DND-41 (cell line): ENCODE measurements around the gene FMOD.

Source experiments
- ATAC-seq: fragments of 200-7000 bp; cut with Tn5 transposase; 3 replicates; pipeline ENCODE4 v1.9.1; 2021; ENCODE audit warnings: low read depth; ENCODE audit not compliant: insufficient read depth
- DNase-seq: peaks from one replicate; pipeline ENCODE4 v3.0.0-alpha.2; 2020
- H2AFZ ChIP-seq: 2 replicates; pipeline ENCODE4 v1.6.0; 2012; ENCODE audit warnings: low read depth, low read length
- H3K27ac ChIP-seq: 2 replicates; pipeline ENCODE4 v1.5.1; 2012; ENCODE audit warnings: low read length, inconsistent platforms
- H3K27me3 ChIP-seq: fragments of 200-600 bp; sonication (generic); 2 replicates; pipeline ENCODE4 v1.6.0; 2012; ENCODE audit warnings: low read length, mild to moderate bottlenecking, inconsistent platforms; ENCODE audit not compliant: insufficient read depth, poor library complexity
- H3K36me3 ChIP-seq: 2 replicates; pipeline ENCODE4 v1.5.1; 2012; ENCODE audit warnings: low read length, inconsistent platforms; ENCODE audit not compliant: insufficient read depth
- H3K4me1 ChIP-seq: 2 replicates; pipeline ENCODE4 v1.5.1; 2012; ENCODE audit warnings: mild to moderate bottlenecking, low read length; ENCODE audit not compliant: insufficient read depth
- H3K4me2 ChIP-seq: 2 replicates; pipeline ENCODE4 v1.6.0; 2012; ENCODE audit warnings: mild to moderate bottlenecking, moderate library complexity, low read length, inconsistent platforms; ENCODE audit not compliant: insufficient read depth
- H3K4me3 ChIP-seq, 2 experiments: fragments of 200-600 bp in 1 of 2; shearing (Covaris generic) in 1 of 2; 2 replicates each; pipeline ENCODE4 v1.5.1; 2012 to 2016; ENCODE audit warnings: inconsistent platforms in 2 of 2, low read length in 2 of 2, mild to moderate bottlenecking in 2 of 2, low read depth in 1 of 2, moderate library complexity in 1 of 2
- H3K79me2 ChIP-seq: 2 replicates; pipeline ENCODE4 v1.6.0; 2012; ENCODE audit warnings: low read length, inconsistent platforms; ENCODE audit not compliant: insufficient read depth
- H3K9ac ChIP-seq: 2 replicates; pipeline ENCODE4 v1.6.0; 2012; ENCODE audit warnings: low read depth, mild to moderate bottlenecking, inconsistent platforms, low read length, moderate library complexity
- H3K9me3 ChIP-seq: 2 replicates; pipeline ENCODE4 v1.5.1; 2012; ENCODE audit warnings: low read length, moderate library complexity, mild to moderate bottlenecking, inconsistent platforms; ENCODE audit not compliant: insufficient read depth, severe bottlenecking
- H4K20me1 ChIP-seq: 2 replicates; pipeline ENCODE4 v1.6.0; 2012; ENCODE audit warnings: low read length; ENCODE audit not compliant: insufficient read depth
- EZH2 ChIP-seq: IDR thresholded peaks from 3 replicates; pipeline ENCODE4 v1.6.1; 2012; ENCODE audit warnings: borderline replicate concordance, low read depth, mild to moderate bottlenecking, moderate library complexity, low read length, inconsistent platforms; ENCODE audit not compliant: severe bottlenecking
- TF ChIP-seq, protein P1 (sequence below): IDR thresholded peaks from 2 replicates; pipeline ENCODE4 v1.5.1; 2012; ENCODE audit warnings: borderline replicate concordance, low read length, moderate library complexity, mild to moderate bottlenecking; ENCODE audit not compliant: poor library complexity, severe bottlenecking; ENCODE audit errors: extremely low read depth

FMOD gene

DNA sequence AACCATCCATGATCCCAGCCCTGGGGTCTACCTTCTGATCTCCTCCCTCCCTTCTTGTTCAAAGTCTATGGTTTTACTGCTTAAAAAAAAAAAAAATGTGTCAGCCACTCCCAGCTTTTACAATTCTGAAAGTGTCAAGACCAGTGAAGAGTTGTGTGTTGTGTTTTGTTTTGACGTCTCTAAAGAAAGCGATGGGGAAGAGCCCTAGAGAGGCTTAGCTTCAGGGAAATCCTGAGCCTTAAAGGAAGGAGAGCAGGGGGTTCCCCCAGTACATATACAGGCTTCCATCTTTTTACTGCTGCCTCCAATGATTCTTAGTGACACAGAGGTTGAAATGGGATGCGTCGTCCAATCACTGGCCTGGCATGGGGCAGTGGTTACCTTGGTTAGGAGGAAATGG, 13.9 kb upstream of the FMOD start:
- Histone ChIP-seq H3K27me3 (peaks cover 31% of the 10 kb centered on the region), H3K27ac (no peak overlapping the region)

GRCh38 chr1:203364094-203364801, 13.3 kb upstream of the FMOD start:
- no peak for TF ChIP-seq EZH2
- TF ChIP-seq, protein P1, sequence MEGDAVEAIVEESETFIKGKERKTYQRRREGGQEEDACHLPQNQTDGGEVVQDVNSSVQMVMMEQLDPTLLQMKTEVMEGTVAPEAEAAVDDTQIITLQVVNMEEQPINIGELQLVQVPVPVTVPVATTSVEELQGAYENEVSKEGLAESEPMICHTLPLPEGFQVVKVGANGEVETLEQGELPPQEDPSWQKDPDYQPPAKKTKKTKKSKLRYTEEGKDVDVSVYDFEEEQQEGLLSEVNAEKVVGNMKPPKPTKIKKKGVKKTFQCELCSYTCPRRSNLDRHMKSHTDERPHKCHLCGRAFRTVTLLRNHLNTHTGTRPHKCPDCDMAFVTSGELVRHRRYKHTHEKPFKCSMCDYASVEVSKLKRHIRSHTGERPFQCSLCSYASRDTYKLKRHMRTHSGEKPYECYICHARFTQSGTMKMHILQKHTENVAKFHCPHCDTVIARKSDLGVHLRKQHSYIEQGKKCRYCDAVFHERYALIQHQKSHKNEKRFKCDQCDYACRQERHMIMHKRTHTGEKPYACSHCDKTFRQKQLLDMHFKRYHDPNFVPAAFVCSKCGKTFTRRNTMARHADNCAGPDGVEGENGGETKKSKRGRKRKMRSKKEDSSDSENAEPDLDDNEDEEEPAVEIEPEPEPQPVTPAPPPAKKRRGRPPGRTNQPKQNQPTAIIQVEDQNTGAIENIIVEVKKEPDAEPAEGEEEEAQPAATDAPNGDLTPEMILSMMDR = no peak
- DNase-seq (no peak), ATAC-seq (no peak)
- Histone ChIP-seq H3K79me2 (no peaks in the 10 kb centered on the region), H3K4me2 (no peak overlapping the region), H3K9me3 (no peaks in the 10 kb centered on the region), H4K20me1 (no peaks in the 10 kb centered on the region), H3K27ac (no peak overlapping the region), H3K27me3 (peaks cover 34% of the 10 kb centered on the region), H2AFZ (no peak overlapping the region), H3K4me3 (no peak overlapping the region), H3K4me1 (no peaks in the 10 kb centered on the region), H3K9ac (no peak overlapping the region), H3K36me3 (no peaks in the 10 kb centered on the region)

More for the DNA sequence above, 13.9 kb upstream of the FMOD start:
- Histone ChIP-seq H3K4me3 (no peak overlapping the region), H3K4me2 (no peak overlapping the region), H3K9ac (no peak overlapping the region), H3K9me3 (no peaks in the 10 kb centered on the region), H4K20me1 (no peaks in the 10 kb centered on the region), H3K79me2 (no peaks in the 10 kb centered on the region), H3K4me1 (no peaks in the 10 kb centered on the region), H3K36me3 (no peaks in the 10 kb centered on the region), H2AFZ (no peak overlapping the region)
- no peak for DNase-seq
- TF ChIP-seq, protein P1 = no peak
- no peak for TF ChIP-seq EZH2
- no peak for ATAC-seq

- Histone ChIP-seq H3K36me3 (no peaks in the 10 kb centered on the region), H3K4me1 (no peaks in the 10 kb centered on the region), H3K79me2 (no peaks in the 10 kb centered on the region), H3K9ac (no peak overlapping the region), H3K4me2 (no peak overlapping the region), H3K9me3 (no peaks in the 10 kb centered on the region), H4K20me1 (no peaks in the 10 kb centered on the region), H3K27me3 (peaks cover 40% of the 10 kb centered on the region), H2AFZ (no peak overlapping the region), H3K27ac (no peak overlapping the region), H3K4me3 (no peak overlapping the region)
- no peak for ATAC-seq
- no peak for DNase-seq
- TF ChIP-seq, protein P1 = no peak
- TF ChIP-seq EZH2 = no peak
Observed at GRCh38 chr1:203362720-203363025, 11.8 kb upstream of the FMOD start.
